Testis (tissue), 3 donors: Measurements from ENCODE around the gene EMILIN2. TPM values are rescaled to one million over a fixed set of nuclear protein-coding genes. Genes with fewer than 3 reads are reported as not detected.

ENCODE experiments used
- DNase-seq: peaks from one replicate; pipeline ENCODE4 v3.0.0-alpha.2; 2019
- H3K27ac ChIP-seq, 2 donors: fragments of 200-600 bp; sonication (generic); one replicate each; pipeline ENCODE4 v1.5.1; 2019
- H3K27me3 ChIP-seq: fragments of 200-600 bp; sonication (generic); one replicate; pipeline ENCODE4 v1.5.1; 2019
- H3K36me3 ChIP-seq: fragments of 200-600 bp; sonication (generic); one replicate; pipeline ENCODE4 v1.5.1; 2017; ENCODE audit warnings: low read depth; ENCODE audit errors: missing control alignments
- H3K4me1 ChIP-seq: fragments of 200-600 bp; sonication (generic); one replicate; pipeline ENCODE4 v1.5.1; 2019
- H3K4me3 ChIP-seq, 2 donors: fragments of 200-600 bp; sonication (generic); one replicate each; pipeline ENCODE4 v1.5.1; 2017 to 2019
- H3K9me3 ChIP-seq: fragments of 200-600 bp; sonication (generic); one replicate; pipeline ENCODE4 v1.5.1; 2017
- POLR2A ChIP-seq: fragments of 450-650 bp; IDR thresholded peaks from one replicate; pipeline ENCODE4 v1.6.1; 2017; ENCODE audit warnings: antibody characterized with exemption, mild to moderate bottlenecking, moderate library complexity
- WGBS, 2 donors: methylation state at CpG; one replicate each; pipeline ENCODE4 v1.1.5; 2018; 5-methylcytosine and 5-hydroxymethylcytosine counted together
- intact Hi-C: fragments of 100-400 bp; cut with DNase I; formaldehyde crosslinking; loops from one replicate; pipeline ENCODE4 v1.15.1; 2023; ENCODE audit warnings: low total_unique reads
- polyA plus RNA-seq: library from polyadenylated mRNA; stranded (reverse); fragments of 350-450 nt; fragmentation: Illumina TruSeq; extraction: RNeasy Lipid Tissue Mini Kit (QIAGEN cat#74804); gene quantifications from one replicate; pipeline ENCODE4 v1.2.3, GENCODE V29; 2014; ENCODE audit warnings: low read depth, low replicate concordance; ENCODE audit not compliant: insufficient read depth
- total RNA-seq, 2 donors: library from RNA; depleted of rRNA; stranded (reverse); fragments of >200 nt; gene quantifications; one replicate each; pipeline ENCODE4 v1.2.3, GENCODE V29; 2016
- TF ChIP-seq, protein P1 (sequence below), 3 experiments: fragments of 450-650 bp in 2 of 3; fragments of 200-600 bp in 1 of 3; sonication (generic) in 1 of 3; IDR thresholded peaks; one replicate each; pipeline ENCODE4 v1.5.1; 2016 to 2019; ENCODE audit warnings: antibody characterized with exemption in 3 of 3, mild to moderate bottlenecking in 2 of 3, moderate library complexity in 1 of 3

EMILIN2 gene
- total and polyA plus RNA-seq, 3 donors from 2014 or later = 21.4 to 34.1 (median 26.4) TPM

DNA sequence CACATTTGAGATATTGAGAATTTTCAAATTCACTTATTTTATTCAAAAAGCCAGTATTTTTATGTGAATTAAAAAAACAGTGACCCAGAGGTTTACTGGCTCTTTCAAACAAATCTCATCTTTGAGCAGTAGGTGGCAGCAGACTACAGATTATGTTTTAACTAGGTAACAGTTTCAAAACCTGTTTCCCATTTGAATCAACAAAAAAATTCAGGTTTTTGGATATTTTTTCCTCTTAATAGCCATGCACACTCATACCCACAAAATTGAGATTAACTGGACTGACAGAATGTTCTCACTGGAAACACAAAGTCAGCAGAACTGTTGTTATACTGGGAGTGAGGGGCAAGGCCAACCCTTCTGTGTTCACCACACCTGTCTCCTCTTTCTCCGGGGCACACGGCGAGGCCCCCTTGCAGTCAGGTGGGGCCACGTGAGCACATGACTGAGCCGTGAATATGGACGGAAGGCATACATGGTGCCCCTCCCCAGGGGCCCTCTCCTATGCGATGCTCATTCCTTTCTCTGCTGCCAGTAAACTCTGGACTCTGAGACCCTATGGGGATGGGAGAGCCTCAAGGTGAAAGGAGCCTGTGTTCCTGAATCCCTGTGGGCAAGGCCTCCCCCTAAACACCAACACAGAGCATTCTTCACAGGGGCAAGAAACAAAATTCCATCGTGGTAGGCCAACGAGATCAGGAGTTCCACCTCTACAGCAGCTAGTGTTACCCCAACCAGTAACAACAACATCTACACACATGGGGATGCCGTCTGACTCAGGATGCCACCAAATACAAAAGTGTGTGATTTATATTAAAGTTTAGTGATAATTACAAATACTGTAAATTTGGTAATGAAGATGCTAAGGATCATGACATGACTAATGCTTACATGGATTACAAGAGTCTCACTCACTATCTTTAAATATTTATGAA is 85.7 kb downstream of the EMILIN2 start:
- H3K27ac ChIP-seq = no peak overlapping the region
- intact Hi-C loops = loop anchor here (10.0 kb wide), 1 partner anchor 312 kb away; the partner anchor contains the start of gene MYL12A
- H3K4me3 ChIP-seq = no peak overlapping the region
- 57 to 68% methylated on average over 9 to 10 of the region's 10 CpGs for WGBS, 2 donors
- no peaks in the 10 kb centered on the region for H3K36me3 ChIP-seq
- peak; percentile 62 for DNase-seq
- TF ChIP-seq, protein P1, sequence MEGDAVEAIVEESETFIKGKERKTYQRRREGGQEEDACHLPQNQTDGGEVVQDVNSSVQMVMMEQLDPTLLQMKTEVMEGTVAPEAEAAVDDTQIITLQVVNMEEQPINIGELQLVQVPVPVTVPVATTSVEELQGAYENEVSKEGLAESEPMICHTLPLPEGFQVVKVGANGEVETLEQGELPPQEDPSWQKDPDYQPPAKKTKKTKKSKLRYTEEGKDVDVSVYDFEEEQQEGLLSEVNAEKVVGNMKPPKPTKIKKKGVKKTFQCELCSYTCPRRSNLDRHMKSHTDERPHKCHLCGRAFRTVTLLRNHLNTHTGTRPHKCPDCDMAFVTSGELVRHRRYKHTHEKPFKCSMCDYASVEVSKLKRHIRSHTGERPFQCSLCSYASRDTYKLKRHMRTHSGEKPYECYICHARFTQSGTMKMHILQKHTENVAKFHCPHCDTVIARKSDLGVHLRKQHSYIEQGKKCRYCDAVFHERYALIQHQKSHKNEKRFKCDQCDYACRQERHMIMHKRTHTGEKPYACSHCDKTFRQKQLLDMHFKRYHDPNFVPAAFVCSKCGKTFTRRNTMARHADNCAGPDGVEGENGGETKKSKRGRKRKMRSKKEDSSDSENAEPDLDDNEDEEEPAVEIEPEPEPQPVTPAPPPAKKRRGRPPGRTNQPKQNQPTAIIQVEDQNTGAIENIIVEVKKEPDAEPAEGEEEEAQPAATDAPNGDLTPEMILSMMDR (IDR thresholded peaks at IDR 0.05) = peak; percentile 64 to 83 (median 67)
- no peak for TF ChIP-seq POLR2A
- peaks cover 6% of the 10 kb centered on the region for H3K4me1 ChIP-seq
- no peaks in the 10 kb centered on the region for H3K9me3 ChIP-seq
- no peaks in the 10 kb centered on the region for H3K27me3 ChIP-seq

DNA sequence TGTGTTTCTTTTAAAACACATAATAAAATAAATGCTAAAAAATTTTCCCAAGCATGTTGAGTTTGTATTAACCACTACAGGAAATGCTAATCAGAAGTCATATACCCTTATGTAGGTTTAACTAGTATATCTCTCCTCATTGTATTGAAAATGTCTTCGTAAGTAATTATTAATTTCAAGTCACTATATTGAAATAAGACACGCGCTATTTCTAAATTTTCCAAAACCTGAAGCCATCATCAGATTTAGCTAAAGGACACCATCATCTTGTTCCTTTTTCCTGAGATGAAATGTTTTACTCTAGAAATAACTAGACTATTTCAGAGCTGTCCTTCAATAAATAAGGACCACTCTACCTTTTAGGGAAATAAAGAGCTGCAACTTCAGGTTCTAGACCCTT is 87.2 kb downstream of the EMILIN2 start:
- Histone ChIP-seq H3K27me3 (no peaks in the 10 kb centered on the region), H3K4me3 (no peak overlapping the region), H3K27ac (no peak overlapping the region), H3K9me3 (no peaks in the 10 kb centered on the region), H3K36me3 (no peaks in the 10 kb centered on the region), H3K4me1 (peaks cover 6% of the 10 kb centered on the region)
- DNase-seq = no peak
- WGBS, 2 donors = 95 to 96% methylated on average over 3 of the region's 3 CpGs
- TF ChIP-seq, protein P1 (IDR thresholded peaks at IDR 0.05) = no peak
- intact Hi-C loops = loop anchor here (10.0 kb wide), 1 partner anchor 311 kb away; the partner anchor contains the start of gene MYL12A

DNA sequence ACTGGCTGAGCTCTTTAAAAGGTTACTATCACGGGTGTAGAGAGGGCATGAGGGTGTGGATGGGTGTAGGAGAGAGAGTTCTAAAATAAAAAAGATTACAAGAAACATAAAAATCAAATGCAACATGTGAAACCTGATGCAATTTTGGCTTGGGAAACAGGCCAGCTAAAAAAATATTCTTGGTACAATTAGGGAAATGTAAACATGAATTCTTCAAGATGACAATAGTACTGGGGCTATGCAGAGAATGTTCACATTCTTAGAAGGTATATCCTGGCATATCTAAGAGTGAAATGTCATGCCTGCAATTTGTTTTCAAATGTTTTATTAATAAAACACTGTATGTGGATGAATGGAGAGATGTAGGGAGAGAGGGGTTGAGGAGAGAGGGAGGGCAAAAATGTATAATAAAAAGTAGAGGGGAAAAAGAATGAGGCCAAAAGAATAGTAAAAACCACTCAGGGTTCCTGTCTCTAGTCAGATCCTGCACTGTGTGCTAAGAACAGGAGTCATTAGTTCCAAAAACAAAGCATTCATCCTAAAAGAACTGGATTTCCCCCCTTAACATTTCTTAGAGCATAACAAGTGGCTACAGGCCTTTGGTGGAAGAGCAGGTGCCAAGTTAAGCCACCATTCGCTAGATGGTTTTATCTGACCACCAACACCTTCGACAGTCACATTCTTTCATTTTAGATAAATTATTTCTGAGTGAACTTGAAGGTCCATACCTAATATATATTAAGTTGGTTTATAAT is 88.8 kb downstream of the EMILIN2 start:
- Histone ChIP-seq H3K27me3 (no peaks in the 10 kb centered on the region), H3K4me1 (peaks cover 6% of the 10 kb centered on the region), H3K9me3 (no peaks in the 10 kb centered on the region), H3K4me3 (no peak overlapping the region), H3K27ac (no peak overlapping the region), H3K36me3 (no peaks in the 10 kb centered on the region)
- no peak for TF ChIP-seq POLR2A
- TF ChIP-seq, protein P1 (IDR thresholded peaks at IDR 0.05) = no peak
- WGBS, 2 donors = 68 to 74% methylated on average over 3 of the region's 3 CpGs
- no peak for DNase-seq
- intact Hi-C loops = loop anchor here (10.0 kb wide), 1 partner anchor 309 kb away; the partner anchor contains the start of gene MYL12A

GRCh38 chr18:2939317-2939716 is 92.5 kb downstream of the EMILIN2 start:
- no peak for DNase-seq
- H3K27ac ChIP-seq = no peak overlapping the region
- no peak overlapping the region for H3K4me3 ChIP-seq
- intact Hi-C loops = loop anchor here (10.0 kb wide), 1 partner anchor 305 kb away; the partner anchor contains the start of gene MYL12A
- H3K27me3 ChIP-seq = no peaks in the 10 kb centered on the region
- no peaks in the 10 kb centered on the region for H3K36me3 ChIP-seq
- H3K9me3 ChIP-seq = no peaks in the 10 kb centered on the region
- H3K4me1 ChIP-seq = no peaks in the 10 kb centered on the region
- WGBS, 2 donors = 83 to 91% methylated on average over 7 of the region's 7 CpGs
- TF ChIP-seq, protein P1 (IDR thresholded peaks at IDR 0.05) = no peak
- TF ChIP-seq POLR2A = no peak
